Fibroblast of lung (primary cell): ENCODE measurements around the gene ROR2. TPM values are rescaled to one million over a fixed set of nuclear protein-coding genes. Genes with fewer than 3 reads are reported as not detected.

Source experiments
- DNase-seq, 2 donors: peaks; one replicate each; pipeline versions ENCODE4 v3.0.0 to v3.0.0-alpha.2; 2010; ENCODE audit warnings: low read depth in 2 of 2
- H2AFZ ChIP-seq: 2 replicates; pipeline ENCODE4 v1.5.1; 2012; ENCODE audit warnings: low read length, control low read depth, inconsistent platforms
- H3K27ac ChIP-seq: 2 replicates; pipeline ENCODE4 v1.5.1; 2011; ENCODE audit warnings: low read length, control low read depth; ENCODE audit not compliant: insufficient read depth
- H3K27me3 ChIP-seq: 2 replicates; pipeline ENCODE4 v1.5.1; 2011; ENCODE audit warnings: mild to moderate bottlenecking, low read length; ENCODE audit not compliant: control insufficient read depth, insufficient read depth
- H3K36me3 ChIP-seq: 2 replicates; pipeline ENCODE4 v1.5.1; 2011; ENCODE audit warnings: low read length; ENCODE audit not compliant: control insufficient read depth, insufficient read depth
- H3K4me1 ChIP-seq: 2 replicates; pipeline ENCODE4 v1.5.1; 2011; ENCODE audit warnings: low read length; ENCODE audit not compliant: control insufficient read depth, insufficient read depth; ENCODE audit errors: extremely low read depth
- H3K4me2 ChIP-seq: 2 replicates; pipeline ENCODE4 v1.5.1; 2011; ENCODE audit warnings: low read length, control low read depth; ENCODE audit not compliant: insufficient read depth; ENCODE audit errors: extremely low read depth
- H3K4me3 ChIP-seq, 4 experiments: fragments of 200-600 bp in 1 of 4; sonication (generic) in 1 of 4; replicated peaks in 1 of 4; 2 replicates each; pipeline ENCODE4 v1.5.1; 2011 to 2016; ENCODE audit warnings: low read length in 4 of 4, low read depth in 3 of 4, mild to moderate bottlenecking in 3 of 4, control low read depth in 2 of 4, inconsistent platforms in 1 of 4, mixed read lengths in 1 of 4; ENCODE audit not compliant: insufficient read depth in 1 of 4; ENCODE audit errors: control extremely low read depth in 1 of 4
- H3K79me2 ChIP-seq: 2 replicates; pipeline ENCODE4 v1.5.1; 2012; ENCODE audit warnings: mild to moderate bottlenecking, low read length, inconsistent platforms; ENCODE audit not compliant: control insufficient read depth, insufficient read depth
- H3K9ac ChIP-seq: 2 replicates; pipeline ENCODE4 v1.5.1; 2011; ENCODE audit warnings: mild to moderate bottlenecking, low read length, control low read depth; ENCODE audit not compliant: insufficient read depth
- H3K9me3 ChIP-seq: 2 replicates; pipeline ENCODE4 v1.5.1; 2012; ENCODE audit warnings: low read depth, low read length; ENCODE audit not compliant: control insufficient read depth, insufficient read depth
- H4K20me1 ChIP-seq: 2 replicates; pipeline ENCODE4 v1.5.1; 2011; ENCODE audit warnings: low read length; ENCODE audit not compliant: control insufficient read depth, insufficient read depth; ENCODE audit errors: extremely low read depth
- EZH2 ChIP-seq: IDR thresholded peaks from 2 replicates; pipeline ENCODE4 v1.5.1; 2012; ENCODE audit warnings: low read length, control low read depth, mild to moderate bottlenecking; ENCODE audit errors: missing control alignments
- polyA plus RNA-seq, 2 donors: library from polyadenylated mRNA; depleted of rRNA in 1 of 2; stranded (reverse) in 1 of 2; unstranded in 1 of 2; fragments of >200 nt; gene quantifications; 2 replicates each; pipeline ENCODE4 v1.2.1, GENCODE V29; 2011 to 2012; ENCODE audit warnings: missing spikeins in 1 of 2
- total RNA-seq: library from RNA; depleted of rRNA; stranded (reverse); fragments of >200 nt; gene quantifications from 2 replicates; pipeline ENCODE4 v1.2.1, GENCODE V29; 2014
- TF ChIP-seq, protein P1 (sequence below), 2 donors: IDR thresholded peaks in 1 of 2; conservative IDR thresholded peaks in 1 of 2; 1 replicate in 1 of 2; 2 replicates in 1 of 2; pipeline ENCODE4 v1.5.1; 2011 to 2012; ENCODE audit warnings: low read length in 2 of 2, control low read depth in 1 of 2, inconsistent platforms in 1 of 2, low read depth in 1 of 2, mild to moderate bottlenecking in 1 of 2

Gene ROR2
- total and polyA plus RNA-seq, 2 donors (not counting 1 experiment from before 2014, with no cell fraction given) = 2.3 to 27.9 TPM

DNA sequence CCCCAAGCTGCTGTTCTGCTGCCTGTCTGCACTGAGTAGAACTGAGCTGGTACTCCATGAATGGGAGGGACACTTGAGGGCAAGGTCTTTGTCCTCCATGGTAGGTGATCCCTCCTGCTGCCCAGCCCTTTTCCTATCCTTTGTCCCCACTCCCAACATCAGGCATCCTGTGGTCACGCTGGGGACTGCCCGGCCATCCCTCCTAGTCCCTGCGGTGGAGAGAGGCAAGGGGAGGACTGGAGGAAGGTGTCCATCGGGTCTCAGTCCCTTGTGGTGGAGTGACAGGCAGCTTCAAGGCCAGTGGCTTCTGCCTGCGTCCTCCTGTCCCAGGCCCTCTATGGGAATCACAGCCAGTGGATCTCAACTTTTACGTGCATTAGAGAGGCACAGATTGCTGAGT lies 25.9 kb downstream of the ROR2 start:
- no peak for TF ChIP-seq EZH2
- TF ChIP-seq, protein P1, sequence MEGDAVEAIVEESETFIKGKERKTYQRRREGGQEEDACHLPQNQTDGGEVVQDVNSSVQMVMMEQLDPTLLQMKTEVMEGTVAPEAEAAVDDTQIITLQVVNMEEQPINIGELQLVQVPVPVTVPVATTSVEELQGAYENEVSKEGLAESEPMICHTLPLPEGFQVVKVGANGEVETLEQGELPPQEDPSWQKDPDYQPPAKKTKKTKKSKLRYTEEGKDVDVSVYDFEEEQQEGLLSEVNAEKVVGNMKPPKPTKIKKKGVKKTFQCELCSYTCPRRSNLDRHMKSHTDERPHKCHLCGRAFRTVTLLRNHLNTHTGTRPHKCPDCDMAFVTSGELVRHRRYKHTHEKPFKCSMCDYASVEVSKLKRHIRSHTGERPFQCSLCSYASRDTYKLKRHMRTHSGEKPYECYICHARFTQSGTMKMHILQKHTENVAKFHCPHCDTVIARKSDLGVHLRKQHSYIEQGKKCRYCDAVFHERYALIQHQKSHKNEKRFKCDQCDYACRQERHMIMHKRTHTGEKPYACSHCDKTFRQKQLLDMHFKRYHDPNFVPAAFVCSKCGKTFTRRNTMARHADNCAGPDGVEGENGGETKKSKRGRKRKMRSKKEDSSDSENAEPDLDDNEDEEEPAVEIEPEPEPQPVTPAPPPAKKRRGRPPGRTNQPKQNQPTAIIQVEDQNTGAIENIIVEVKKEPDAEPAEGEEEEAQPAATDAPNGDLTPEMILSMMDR (conservative IDR thresholded peaks at IDR 0.05 in 1 of 2, IDR thresholded peaks at IDR 0.05 in 1 of 2; ENCODE audit: low read depth in 1 of 2, low read length in 2 of 2) = no peak
- Histone ChIP-seq H3K4me3 (no peak overlapping the region), H3K4me2 (no peak overlapping the region), H3K4me1 (no peaks in the 10 kb centered on the region), H2AFZ (no peak overlapping the region), H3K27me3 (no peaks in the 10 kb centered on the region), H3K36me3 (no peaks in the 10 kb centered on the region), H4K20me1 (no peaks in the 10 kb centered on the region), H3K9me3 (no peaks in the 10 kb centered on the region), H3K9ac (no peak overlapping the region), H3K27ac (no peak overlapping the region), H3K79me2 (no peaks in the 10 kb centered on the region)
- no peak for DNase-seq

DNA sequence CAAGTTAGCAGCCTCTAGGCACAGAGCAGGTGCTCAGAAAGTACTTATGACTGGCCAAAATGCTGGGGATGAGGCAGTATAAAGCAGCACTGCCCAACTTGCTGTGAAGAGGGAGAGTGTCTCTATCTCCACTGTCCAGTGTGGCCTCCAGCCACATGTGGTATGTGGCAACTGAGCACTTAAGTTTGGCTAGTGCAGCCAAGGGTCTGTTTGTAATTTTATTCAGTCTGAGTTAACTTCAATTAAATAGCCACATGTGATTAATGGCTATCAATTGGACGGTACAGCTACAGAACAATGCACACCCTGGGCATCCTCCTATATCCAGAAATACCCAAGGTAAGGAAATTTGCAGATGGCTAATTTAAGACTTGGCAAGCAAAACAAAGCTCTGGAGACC lies 26.9 kb downstream of the ROR2 start:
- DNase-seq = no peak
- Histone ChIP-seq H3K36me3 (no peaks in the 10 kb centered on the region), H2AFZ (no peak overlapping the region), H3K4me2 (no peak overlapping the region), H3K27me3 (no peaks in the 10 kb centered on the region), H3K79me2 (no peaks in the 10 kb centered on the region), H3K4me3 (no peak overlapping the region), H3K9ac (no peak overlapping the region), H3K9me3 (no peaks in the 10 kb centered on the region), H3K4me1 (no peaks in the 10 kb centered on the region), H4K20me1 (no peaks in the 10 kb centered on the region), H3K27ac (no peak overlapping the region)
- TF ChIP-seq, protein P1 (conservative IDR thresholded peaks at IDR 0.05 in 1 of 2, IDR thresholded peaks at IDR 0.05 in 1 of 2; ENCODE audit: low read depth in 1 of 2, low read length in 2 of 2) = no peak
- TF ChIP-seq EZH2 = no peak

DNA sequence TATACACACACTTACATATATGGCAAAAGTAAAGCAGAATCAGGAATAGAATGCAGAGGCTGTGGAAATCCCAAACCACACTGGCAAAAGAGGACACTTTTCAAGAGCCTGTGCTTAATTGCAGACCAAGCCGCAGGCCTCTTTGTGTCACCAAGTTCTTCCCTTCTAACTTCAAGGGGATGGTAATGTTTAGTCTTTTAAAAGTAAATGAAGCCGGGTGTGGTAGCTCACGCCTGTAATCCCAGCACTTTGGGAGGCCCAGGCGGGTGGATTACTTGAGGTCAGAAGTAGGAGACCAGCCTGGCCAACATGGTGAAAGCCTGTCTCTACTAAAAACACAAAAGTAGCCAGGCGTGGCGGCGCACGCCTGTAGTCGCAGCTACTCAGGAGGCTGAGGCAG lies 28.7 kb downstream of the ROR2 start:
- no peak overlapping the region for H2AFZ ChIP-seq
- H3K27me3 ChIP-seq = no peaks in the 10 kb centered on the region
- no peaks in the 10 kb centered on the region for H3K4me1 ChIP-seq
- H3K4me2 ChIP-seq = no peak overlapping the region
- no peaks in the 10 kb centered on the region for H3K9me3 ChIP-seq
- H3K27ac ChIP-seq = no peak overlapping the region
- no peak overlapping the region for H3K9ac ChIP-seq
- no peaks in the 10 kb centered on the region for H3K36me3 ChIP-seq
- H3K79me2 ChIP-seq = no peaks in the 10 kb centered on the region
- H3K4me3 ChIP-seq = no peak overlapping the region
- TF ChIP-seq, protein P1 (conservative IDR thresholded peaks at IDR 0.05 in 1 of 2, IDR thresholded peaks at IDR 0.05 in 1 of 2; ENCODE audit: low read depth in 1 of 2, low read length in 2 of 2) = no peak
- no peak for TF ChIP-seq EZH2
- DNase-seq = no peak
- H4K20me1 ChIP-seq = no peaks in the 10 kb centered on the region
